GM10847 (cell line): ENCODE measurements around the gene KRTAP9-4.
"Not testable (repeated sequence)": the region's sequence is repeated elsewhere in the genome, so short reads cannot be mapped to it uniquely, and the experiment has no call there.

Source experiments
- POLR2A ChIP-seq: IDR thresholded peaks from 2 replicates; pipeline ENCODE4 v1.6.1; 2011; ENCODE audit not compliant: insufficient read length; ENCODE audit errors: extremely low read depth

KRTAP9-4 gene

DNA sequence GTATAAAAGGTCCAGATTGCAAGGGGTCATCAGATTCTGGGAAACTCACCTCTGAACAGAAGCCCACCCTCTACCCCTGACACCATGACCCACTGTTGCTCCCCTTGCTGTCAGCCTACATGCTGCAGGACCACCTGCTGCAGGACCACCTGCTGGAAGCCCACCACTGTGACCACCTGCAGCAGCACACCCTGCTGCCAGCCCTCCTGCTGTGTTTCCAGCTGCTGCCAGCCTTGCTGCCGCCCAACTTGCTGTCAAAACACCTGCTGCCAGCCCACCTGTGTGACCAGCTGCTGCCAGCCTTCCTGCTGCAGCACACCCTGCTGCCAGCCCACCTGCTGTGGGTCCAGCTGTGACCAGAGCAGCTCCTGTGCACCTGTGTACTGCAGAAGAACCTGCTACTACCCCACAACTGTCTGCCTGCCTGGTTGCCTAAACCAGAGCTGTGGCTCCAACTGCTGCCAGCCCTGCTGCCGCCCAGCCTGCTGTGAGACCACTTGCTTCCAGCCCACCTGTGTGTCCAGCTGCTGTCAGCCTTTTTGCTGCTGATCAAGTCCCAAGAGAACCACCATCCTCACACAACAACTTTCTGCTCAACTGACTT is at the start of gene KRTAP9-4:
Gene KRTAP9-4, plus strand, starts transcription at position 51 of the 604 bp plus-strand sequence. Its CDS starts 34 bp downstream, at position 85.
- TF ChIP-seq POLR2A, result not testable (repeated sequence)

DNA sequence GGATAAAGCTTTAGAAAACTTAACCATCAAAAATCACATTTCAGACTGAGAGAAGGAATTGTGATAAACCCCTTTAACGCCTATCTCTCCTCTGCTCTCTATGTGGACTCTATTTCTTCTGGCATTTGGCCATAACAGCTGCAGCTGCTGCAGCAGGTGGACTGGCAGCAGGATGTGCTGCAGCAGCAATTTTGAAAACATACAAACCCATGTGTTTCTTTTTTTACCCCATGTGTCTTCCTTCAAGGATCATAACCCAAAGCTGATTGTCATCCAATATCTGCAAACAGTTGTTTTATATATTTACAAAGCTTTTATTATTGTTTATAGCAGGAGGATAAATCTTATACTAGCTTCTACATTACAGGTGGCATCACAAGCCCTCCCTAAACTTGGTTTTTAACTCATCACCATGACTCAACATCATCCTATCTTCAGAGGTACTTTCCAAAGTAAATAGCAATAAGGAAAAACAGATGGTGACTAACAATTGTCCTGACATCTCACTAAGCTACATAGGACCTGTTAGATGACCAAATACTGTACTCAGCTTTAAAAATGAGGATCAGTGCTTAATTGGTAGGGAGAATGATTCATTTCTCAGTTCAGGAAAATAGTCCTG is 37.5 kb upstream of the KRTAP9-4 start:
- no peak for TF ChIP-seq POLR2A

GRCh38 chr17:41212524-41213169 is 36.8 kb upstream of the KRTAP9-4 start:
- TF ChIP-seq POLR2A, result no peak

DNA sequence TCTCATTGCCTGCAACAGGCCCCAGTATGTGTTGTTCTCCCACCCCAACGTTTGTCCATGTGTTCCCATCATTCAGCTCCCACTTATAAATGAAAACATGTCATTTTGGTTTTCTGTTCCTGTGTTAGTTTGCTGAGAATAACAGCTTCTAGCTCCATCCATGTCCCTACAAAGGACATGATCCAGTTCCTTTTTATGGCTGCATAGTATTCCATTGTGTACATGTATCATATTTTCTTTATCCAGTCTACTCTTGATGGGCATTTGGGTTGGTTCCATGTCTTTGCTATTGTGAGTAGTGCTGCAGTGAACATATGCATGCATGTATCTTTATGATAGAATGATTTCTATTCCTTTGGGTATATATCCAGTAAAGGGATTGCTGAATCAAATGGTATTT is 33.8 kb upstream of the KRTAP9-4 start:
- TF ChIP-seq POLR2A, result no peak

- TF ChIP-seq POLR2A, result no peak
These were observed 25.7 kb upstream of the KRTAP9-4 start for GRCh38 chr17:41223821-41224220.

GRCh38 chr17:41226051-41226450 is 23.4 kb upstream of the KRTAP9-4 start:
- TF ChIP-seq POLR2A, result no peak

- TF ChIP-seq POLR2A, result not testable (repeated sequence)
These were observed 22.8 kb upstream of the KRTAP9-4 start, which contains the start of gene KRTAP9-2 for GRCh38 chr17:41226598-41227095. Gene KRTAP9-2, plus strand, starts transcription at chr17:41226648. Its CDS starts 7 bp downstream, at chr17:41226655.

GRCh38 chr17:41230094-41230493 is 19.4 kb upstream of the KRTAP9-4 start:
- TF ChIP-seq POLR2A, result no peak

DNA sequence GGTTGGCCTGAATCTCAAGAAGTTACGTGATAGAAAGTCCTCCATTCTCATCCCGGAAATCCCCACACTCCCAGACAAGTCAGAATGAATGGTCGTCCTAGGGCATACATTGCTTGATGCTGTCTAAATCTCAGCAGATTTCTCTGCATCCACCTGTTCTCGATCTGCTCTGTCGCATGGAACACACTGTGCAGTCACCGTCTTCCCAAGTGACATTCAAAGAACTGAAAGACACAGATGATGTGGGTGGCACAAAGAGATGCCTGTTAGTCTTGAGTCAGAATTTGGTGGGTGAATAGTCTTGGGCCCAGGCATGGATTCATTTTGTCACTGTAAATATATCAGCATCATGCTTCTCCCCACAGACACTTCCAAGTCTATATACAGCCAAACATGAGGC is 17.8 kb upstream of the KRTAP9-4 start:
- TF ChIP-seq POLR2A, result no peak

- not testable (repeated sequence) for TF ChIP-seq POLR2A
These were observed 16.9 kb upstream of the KRTAP9-4 start, which contains the start of gene KRTAP9-3 for GRCh38 chr17:41232399-41233105. Gene KRTAP9-3, plus strand, starts transcription at chr17:41232449. Its CDS starts 53 bp downstream, at chr17:41232502.

DNA sequence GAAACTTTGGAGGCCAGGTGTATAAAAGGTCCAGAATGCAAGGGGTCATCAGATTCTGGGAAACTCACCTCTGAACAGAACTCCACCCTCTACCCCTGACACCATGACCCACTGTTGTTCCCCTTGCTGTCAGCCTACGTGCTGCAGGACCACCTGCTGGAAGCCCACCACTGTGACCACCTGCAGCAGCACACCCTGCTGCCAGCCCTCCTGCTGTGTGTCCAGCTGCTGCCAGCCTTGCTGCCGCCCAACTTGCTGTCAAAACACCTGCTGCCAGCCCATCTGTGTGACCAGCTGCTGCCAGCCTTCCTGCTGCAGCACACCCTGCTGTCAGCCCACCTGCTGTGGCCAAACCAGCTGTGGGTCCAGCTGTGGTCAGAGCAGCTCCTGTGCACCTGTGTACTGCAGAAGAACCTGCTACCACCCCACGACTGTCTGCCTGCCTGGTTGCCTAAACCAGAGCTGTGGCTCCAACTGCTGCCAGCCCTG is 11.5 kb upstream of the KRTAP9-4 start, which contains the start of gene KRTAP9-8:
Gene KRTAP9-8, plus strand, starts transcription at position 51 of the 489 bp plus-strand sequence. Its CDS starts 53 bp downstream, at position 104.
- TF ChIP-seq POLR2A, result not testable (repeated sequence)

- TF ChIP-seq POLR2A, result no peak
These were observed 1.8 kb downstream of the KRTAP9-4 start for GRCh38 chr17:41251261-41251660.

GRCh38 chr17:41254861-41255260 is 5.4 kb downstream of the KRTAP9-4 start:
- TF ChIP-seq POLR2A, result no peak

DNA sequence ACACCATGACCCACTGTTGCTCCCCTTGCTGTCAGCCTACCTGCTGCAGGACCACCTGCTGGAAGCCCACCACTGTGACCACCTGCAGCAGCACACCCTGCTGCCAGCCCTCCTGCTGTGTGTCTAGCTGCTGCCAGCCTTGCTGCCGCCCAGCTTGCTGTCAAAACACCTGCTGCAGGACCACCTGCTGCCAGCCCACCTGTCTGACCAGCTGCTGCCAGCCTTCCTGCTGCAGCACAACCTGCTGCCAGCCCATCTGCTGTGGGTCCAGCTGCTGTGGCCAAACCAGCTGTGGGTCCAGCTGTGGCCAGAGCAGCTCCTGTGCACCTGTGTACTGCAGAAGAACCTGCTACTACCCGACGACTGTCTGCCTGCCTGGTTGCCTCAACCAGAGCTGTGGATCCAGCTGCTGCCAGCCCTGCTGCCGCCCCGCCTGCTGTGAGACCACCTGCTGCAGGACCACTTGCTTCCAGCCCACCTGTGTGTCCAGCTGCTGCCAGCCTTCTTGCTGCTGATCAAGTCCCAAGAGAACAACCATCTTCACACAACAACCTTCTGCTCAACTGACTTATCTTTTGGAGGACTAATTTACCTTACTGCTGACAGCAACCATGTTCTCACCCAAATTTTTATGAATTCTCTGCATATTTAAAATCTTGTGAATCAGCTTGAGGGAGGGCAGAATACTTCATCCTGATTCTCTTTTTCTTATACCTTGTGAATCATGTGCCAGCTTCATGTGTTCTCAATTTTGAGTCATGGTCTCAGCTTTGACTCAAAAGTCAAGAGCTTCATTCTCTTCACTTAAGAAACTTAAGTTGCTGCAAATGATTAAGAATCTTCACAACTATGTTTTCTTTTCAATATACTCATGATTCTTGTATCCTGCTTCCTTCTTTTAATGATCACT is 6.1 kb downstream of the KRTAP9-4 start, which contains the start of gene KRTAP9-9:
Gene KRTAP9-9, plus strand, starts transcription at position 4 of the 910 bp plus-strand sequence.
- TF ChIP-seq POLR2A, result not testable (repeated sequence)

DNA sequence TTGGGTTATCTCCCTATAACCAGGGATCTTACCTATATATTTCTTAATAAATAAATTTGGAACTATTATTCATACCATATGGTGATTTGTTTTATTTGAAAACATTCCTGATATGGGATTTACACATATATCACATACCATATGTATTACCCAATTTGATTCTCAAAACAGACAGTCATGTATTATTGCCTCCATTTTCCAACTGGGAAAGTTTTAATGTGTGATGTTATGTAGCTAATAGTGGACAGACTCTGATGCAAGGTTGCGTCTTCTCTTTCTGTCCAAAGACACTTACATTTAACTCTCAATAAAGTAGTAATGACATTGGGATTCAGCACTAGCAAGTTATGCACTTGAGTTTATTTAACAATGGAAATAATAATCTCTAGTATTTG is 6.8 kb downstream of the KRTAP9-4 start:
- no peak for TF ChIP-seq POLR2A
